HCT116 (cell line): ENCODE measurements around the gene CHST11. TPM values are rescaled to one million over a fixed set of nuclear protein-coding genes. Genes with fewer than 3 reads are reported as not detected.

Experiments used
- ATAC-seq: fragments of 200-7000 bp; cut with Tn5 transposase; 2 replicates; pipeline ENCODE4 v1.9.1; 2020; ENCODE audit warnings: mild to moderate bottlenecking, moderate library complexity
- BruUV-seq: library from RNA; stranded (reverse); fragments of 400-500 nt; replicated peaks from 2 replicates; lab custom pipeline; 2021; lab: Mats Ljungman, UMichigan
- CTCF ChIA-PET: fragments of 300-600 bp; sonication (Branson Sonifier 250); formaldehyde crosslinking; loops from one replicate; lab custom pipeline; 2021; ENCODE audit warnings: antibody characterized with exemption; lab: Charles Lee
- POLR2A ChIA-PET: fragments of 300-600, 350-600 bp; sonication (Branson Sonifier 250); formaldehyde crosslinking; loops from one replicate; lab custom pipeline; 2021; ENCODE audit warnings: antibody characterized with exemption; lab: Charles Lee
- RAD21 ChIA-PET, 2 experiments: fragments of 300-600 bp; sonication (Branson Sonifier 250); formaldehyde crosslinking; loops; one replicate each; lab custom pipeline; 2023; ENCODE audit warnings: low total read pairs in 2 of 2; ENCODE audit not compliant: uncharacterized antibody in 2 of 2, unreplicated experiment in 2 of 2, low non-redundant PET in 1 of 2; lab: Charles Lee
- DNase-seq: peaks from one replicate; pipeline ENCODE4 v3.0.0-alpha.2; 2010; ENCODE audit warnings: low read depth, low spot score
- H2AFZ ChIP-seq: fragments of 200-600 bp; shearing (Covaris generic), sonication (generic); 2 replicates; pipeline ENCODE4 v1.6.1; 2017; ENCODE audit warnings: low read depth, mixed run types, mixed read lengths, antibody characterized with exemption, low read length; ENCODE audit not compliant: poor library complexity, severe bottlenecking
- H3K27ac ChIP-seq: 2 replicates; pipeline ENCODE4 v1.5.1; 2012; ENCODE audit warnings: low read depth, low read length
- H3K27me3 ChIP-seq: fragments of 200-600 bp; sonication (generic); 2 replicates; pipeline ENCODE4 v1.6.1; 2016; ENCODE audit warnings: mixed run types, low read length, mixed read lengths; ENCODE audit not compliant: insufficient read depth
- H3K36me3 ChIP-seq, 2 experiments: fragments of 200-500 bp in 1 of 2; fragments of 200-600 bp in 1 of 2; sonication (Bioruptor generic) in 1 of 2; sonication (generic) in 1 of 2; 2 replicates each; pipeline versions ENCODE4 v1.5.1 to v1.6.1; 2014 to 2016; ENCODE audit warnings: low read length in 2 of 2, inconsistent platforms in 1 of 2, mixed read lengths in 1 of 2, mixed run types in 1 of 2; ENCODE audit not compliant: insufficient read depth in 2 of 2, control insufficient read depth in 1 of 2
- H3K4me1 ChIP-seq, 2 experiments: fragments of 200-600 bp in 1 of 2; sonication (generic) in 1 of 2; 2 replicates each; pipeline versions ENCODE4 v1.5.1 to v1.6.1; 2012 to 2017; ENCODE audit warnings: low read length in 2 of 2, inconsistent platforms in 1 of 2, mild to moderate bottlenecking in 1 of 2, mixed read lengths in 1 of 2, mixed run types in 1 of 2, moderate library complexity in 1 of 2; ENCODE audit not compliant: insufficient read depth in 2 of 2, control insufficient read depth in 1 of 2
- H3K4me2 ChIP-seq: fragments of 200-600 bp; sonication (generic); 2 replicates; pipeline ENCODE4 v1.6.1; 2017; ENCODE audit warnings: mixed run types, low read length, mixed read lengths
- H3K4me3 ChIP-seq, 2 experiments: fragments of 200-600 bp in 1 of 2; sonication (generic) in 1 of 2; replicated peaks in 1 of 2; 2 replicates each; pipeline ENCODE4 v1.5.1; 2011 to 2016; ENCODE audit warnings: low read length in 2 of 2, control low read depth in 1 of 2, low read depth in 1 of 2, mild to moderate bottlenecking in 1 of 2, mixed read lengths in 1 of 2, mixed run types in 1 of 2
- H3K79me2 ChIP-seq: fragments of 200-600 bp; sonication (generic); 2 replicates; pipeline ENCODE4 v1.6.1; 2017; ENCODE audit warnings: mild to moderate bottlenecking, mixed run types, low read length, moderate library complexity, mixed read lengths; ENCODE audit not compliant: insufficient read depth
- H3K9ac ChIP-seq: fragments of 200-600 bp; sonication (generic); 2 replicates; pipeline ENCODE4 v1.6.1; 2016; ENCODE audit warnings: low read length, mixed read lengths
- H3K9me2 ChIP-seq: fragments of 200-600 bp; sonication (generic), shearing (Covaris generic); 2 replicates; pipeline ENCODE4 v1.6.1; 2017; ENCODE audit warnings: mixed run types, mild to moderate bottlenecking, moderate library complexity; ENCODE audit not compliant: insufficient read depth
- H3K9me3 ChIP-seq, 2 experiments: fragments of 200-500 bp in 1 of 2; fragments of 200-600 bp in 1 of 2; sonication (Bioruptor generic) in 1 of 2; sonication (generic) in 1 of 2; 2 replicates each; pipeline ENCODE4 v1.6.1; 2014 to 2017; ENCODE audit warnings: low read length in 2 of 2, mixed read lengths in 2 of 2, inconsistent platforms in 1 of 2, low read depth in 1 of 2, mild to moderate bottlenecking in 1 of 2, mixed run types in 1 of 2, moderate library complexity in 1 of 2; ENCODE audit not compliant: control insufficient read depth in 1 of 2, insufficient read depth in 1 of 2
- H4K20me1 ChIP-seq: fragments of 200-600 bp; sonication (generic), shearing (Covaris generic); 2 replicates; pipeline ENCODE4 v1.6.1; 2017; ENCODE audit warnings: mixed run types, mild to moderate bottlenecking, moderate library complexity; ENCODE audit not compliant: insufficient read depth
- CBX3 ChIP-seq: IDR thresholded peaks from 2 replicates; pipeline ENCODE4 v1.6.1; 2012; ENCODE audit warnings: low read depth
- CEBPB ChIP-seq: IDR thresholded peaks from 2 replicates; pipeline ENCODE4 v1.6.1; 2012; ENCODE audit warnings: low read depth
- EGR1 ChIP-seq: IDR thresholded peaks from 2 replicates; pipeline ENCODE4 v1.6.1; 2012; ENCODE audit warnings: low read depth
- ELF1 ChIP-seq: IDR thresholded peaks from 2 replicates; pipeline ENCODE4 v1.6.1; 2012; ENCODE audit warnings: low read depth, borderline replicate concordance
- EZH2 ChIP-seq: fragments of 200-600 bp; sonication (generic); IDR thresholded peaks from 2 replicates; pipeline ENCODE4 v1.6.1; 2017; ENCODE audit warnings: antibody characterized with exemption, mixed run types
- FOSL1 ChIP-seq: IDR thresholded peaks from 2 replicates; pipeline ENCODE4 v1.6.1; 2012; ENCODE audit warnings: low read depth
- POLR2A ChIP-seq: IDR thresholded peaks from 2 replicates; pipeline ENCODE4 v1.7.0; 2011; ENCODE audit warnings: borderline replicate concordance; ENCODE audit not compliant: insufficient read depth, insufficient read length; ENCODE audit errors: extremely low read depth
- RAD21 ChIP-seq: IDR thresholded peaks from 2 replicates; pipeline ENCODE4 v1.6.1; 2012; ENCODE audit warnings: low read depth, mild to moderate bottlenecking
- SIN3A ChIP-seq: IDR thresholded peaks from 2 replicates; pipeline ENCODE4 v1.6.1; 2012; ENCODE audit warnings: low read depth
- SP1 ChIP-seq: IDR thresholded peaks from 2 replicates; pipeline ENCODE4 v1.6.1; 2012; ENCODE audit warnings: low read depth
- SRF ChIP-seq: IDR thresholded peaks from 2 replicates; pipeline ENCODE4 v1.6.1; 2012; ENCODE audit warnings: low read depth
- YY1 ChIP-seq: IDR thresholded peaks from 2 replicates; pipeline ENCODE4 v1.6.1; 2011; ENCODE audit warnings: low read length, low read depth, moderate library complexity, mild to moderate bottlenecking; ENCODE audit not compliant: insufficient replicate concordance; ENCODE audit errors: extremely low read depth
- ZFX ChIP-seq: fragments of 450-650 bp; IDR thresholded peaks from 2 replicates; pipeline ENCODE4 v1.6.1; 2017
- ZNF274 ChIP-seq: fragments of 200-500 bp; sonication (Bioruptor generic); IDR thresholded peaks from 2 replicates; pipeline ENCODE4 v1.6.1; 2014; ENCODE audit warnings: mild to moderate bottlenecking, low read depth, low read length, inconsistent platforms
- intact Hi-C: fragments of 100-400 bp; cut with micrococcal nuclease; formaldehyde crosslinking; loops from 2 replicates; pipeline ENCODE4 v1.10.0; 2022
- total RNA-seq: library from RNA; stranded (reverse); gene quantifications from one replicate; pipeline ENCODE4 v1.2.1, GENCODE V29; 2021; ENCODE audit not compliant: unreplicated experiment
- TF ChIP-seq, protein P1 (sequence below): IDR thresholded peaks from 2 replicates; pipeline ENCODE4 v1.6.1; 2012
- TF ChIP-seq, protein P2 (sequence below): IDR thresholded peaks from 2 replicates; pipeline ENCODE4 v1.6.1; 2012
- TF ChIP-seq, protein P3 (sequence below): IDR thresholded peaks from 2 replicates; pipeline ENCODE4 v1.6.1; 2011; ENCODE audit warnings: mild to moderate bottlenecking, low read length, moderate library complexity; ENCODE audit not compliant: insufficient replicate concordance; ENCODE audit errors: extremely low read depth
- TF ChIP-seq, protein P4 (sequence below): IDR thresholded peaks from 2 replicates; pipeline ENCODE4 v1.6.1; 2012; ENCODE audit warnings: low read depth

Gene CHST11
- total RNA-seq, 1 experiment from 2014 or later: 10.1 TPM

DNA sequence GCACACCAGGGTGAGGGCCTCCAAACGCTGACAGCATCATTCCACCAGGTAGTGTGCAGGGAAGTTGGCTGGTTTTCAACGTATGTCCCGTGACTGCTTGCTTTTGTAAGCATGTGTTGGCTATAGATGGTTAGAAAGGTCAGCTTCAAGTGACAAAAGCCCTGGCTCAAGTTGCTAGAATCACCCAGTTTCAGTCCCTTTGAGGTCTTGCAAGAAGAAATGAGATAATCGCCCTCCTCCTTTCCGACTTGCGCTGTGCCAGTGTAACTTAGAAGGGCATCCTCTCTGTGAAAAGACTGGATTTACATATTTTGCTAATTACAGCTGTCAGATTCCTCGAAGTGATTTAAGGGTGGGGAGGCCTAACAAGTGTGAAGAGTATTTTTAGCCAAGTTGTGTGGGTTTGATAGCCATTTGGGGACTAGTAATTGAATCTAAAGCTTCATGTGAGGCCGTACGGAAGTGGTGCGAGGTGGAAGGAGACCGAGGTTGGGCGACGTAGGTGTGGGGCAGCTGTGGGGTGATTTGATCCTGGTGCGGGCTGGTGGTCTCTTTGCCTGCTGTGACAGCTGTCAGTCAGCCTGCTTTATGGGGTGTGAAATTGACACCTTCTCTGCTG lies 94.7 kb downstream of the CHST11 start:
- ATAC-seq (no peak), DNase-seq (no peak)
- TF ChIP-seq ZFX (no peak), SIN3A (no peak), FOSL1 (no peak), EGR1 (no peak), ELF1 (no peak), YY1 (no peak), POLR2A (no peak), CEBPB (no peak), CBX3 (no peak), SP1 (no peak), SRF (no peak), RAD21 (no peak), ZNF274 (no peak), EZH2 (no peak)
- TF ChIP-seq, protein P1, sequence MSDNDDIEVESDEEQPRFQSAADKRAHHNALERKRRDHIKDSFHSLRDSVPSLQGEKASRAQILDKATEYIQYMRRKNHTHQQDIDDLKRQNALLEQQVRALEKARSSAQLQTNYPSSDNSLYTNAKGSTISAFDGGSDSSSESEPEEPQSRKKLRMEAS: no peak
- TF ChIP-seq, protein P2, sequence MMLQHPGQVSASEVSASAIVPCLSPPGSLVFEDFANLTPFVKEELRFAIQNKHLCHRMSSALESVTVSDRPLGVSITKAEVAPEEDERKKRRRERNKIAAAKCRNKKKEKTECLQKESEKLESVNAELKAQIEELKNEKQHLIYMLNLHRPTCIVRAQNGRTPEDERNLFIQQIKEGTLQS: no peak
- TF ChIP-seq, protein P3, sequence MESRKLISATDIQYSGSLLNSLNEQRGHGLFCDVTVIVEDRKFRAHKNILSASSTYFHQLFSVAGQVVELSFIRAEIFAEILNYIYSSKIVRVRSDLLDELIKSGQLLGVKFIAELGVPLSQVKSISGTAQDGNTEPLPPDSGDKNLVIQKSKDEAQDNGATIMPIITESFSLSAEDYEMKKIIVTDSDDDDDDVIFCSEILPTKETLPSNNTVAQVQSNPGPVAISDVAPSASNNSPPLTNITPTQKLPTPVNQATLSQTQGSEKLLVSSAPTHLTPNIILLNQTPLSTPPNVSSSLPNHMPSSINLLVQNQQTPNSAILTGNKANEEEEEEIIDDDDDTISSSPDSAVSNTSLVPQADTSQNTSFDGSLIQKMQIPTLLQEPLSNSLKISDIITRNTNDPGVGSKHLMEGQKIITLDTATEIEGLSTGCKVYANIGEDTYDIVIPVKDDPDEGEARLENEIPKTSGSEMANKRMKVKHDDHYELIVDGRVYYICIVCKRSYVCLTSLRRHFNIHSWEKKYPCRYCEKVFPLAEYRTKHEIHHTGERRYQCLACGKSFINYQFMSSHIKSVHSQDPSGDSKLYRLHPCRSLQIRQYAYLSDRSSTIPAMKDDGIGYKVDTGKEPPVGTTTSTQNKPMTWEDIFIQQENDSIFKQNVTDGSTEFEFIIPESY: no peak
- TF ChIP-seq, protein P4, sequence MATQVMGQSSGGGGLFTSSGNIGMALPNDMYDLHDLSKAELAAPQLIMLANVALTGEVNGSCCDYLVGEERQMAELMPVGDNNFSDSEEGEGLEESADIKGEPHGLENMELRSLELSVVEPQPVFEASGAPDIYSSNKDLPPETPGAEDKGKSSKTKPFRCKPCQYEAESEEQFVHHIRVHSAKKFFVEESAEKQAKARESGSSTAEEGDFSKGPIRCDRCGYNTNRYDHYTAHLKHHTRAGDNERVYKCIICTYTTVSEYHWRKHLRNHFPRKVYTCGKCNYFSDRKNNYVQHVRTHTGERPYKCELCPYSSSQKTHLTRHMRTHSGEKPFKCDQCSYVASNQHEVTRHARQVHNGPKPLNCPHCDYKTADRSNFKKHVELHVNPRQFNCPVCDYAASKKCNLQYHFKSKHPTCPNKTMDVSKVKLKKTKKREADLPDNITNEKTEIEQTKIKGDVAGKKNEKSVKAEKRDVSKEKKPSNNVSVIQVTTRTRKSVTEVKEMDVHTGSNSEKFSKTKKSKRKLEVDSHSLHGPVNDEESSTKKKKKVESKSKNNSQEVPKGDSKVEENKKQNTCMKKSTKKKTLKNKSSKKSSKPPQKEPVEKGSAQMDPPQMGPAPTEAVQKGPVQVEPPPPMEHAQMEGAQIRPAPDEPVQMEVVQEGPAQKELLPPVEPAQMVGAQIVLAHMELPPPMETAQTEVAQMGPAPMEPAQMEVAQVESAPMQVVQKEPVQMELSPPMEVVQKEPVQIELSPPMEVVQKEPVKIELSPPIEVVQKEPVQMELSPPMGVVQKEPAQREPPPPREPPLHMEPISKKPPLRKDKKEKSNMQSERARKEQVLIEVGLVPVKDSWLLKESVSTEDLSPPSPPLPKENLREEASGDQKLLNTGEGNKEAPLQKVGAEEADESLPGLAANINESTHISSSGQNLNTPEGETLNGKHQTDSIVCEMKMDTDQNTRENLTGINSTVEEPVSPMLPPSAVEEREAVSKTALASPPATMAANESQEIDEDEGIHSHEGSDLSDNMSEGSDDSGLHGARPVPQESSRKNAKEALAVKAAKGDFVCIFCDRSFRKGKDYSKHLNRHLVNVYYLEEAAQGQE: no peak
- BruUV-seq: no TSS peak
- Histone ChIP-seq H4K20me1 (no peaks in the 10 kb centered on the region), H3K79me2 (no peaks in the 10 kb centered on the region), H3K4me2 (no peak overlapping the region), H3K9me3 (peaks cover 0 to 4% of the 10 kb centered on the region in 2 experiments; a peak in 1 of 4 replicates), H3K9ac (no peak overlapping the region), H3K36me3 (no peaks in the 10 kb centered on the region), H3K9me2 (no peaks in the 10 kb centered on the region), H3K4me1 (peaks cover 4 to 15% of the 10 kb centered on the region in 2 experiments; a peak in 3 of 4 replicates), H2AFZ (no peak overlapping the region), H3K27me3 (no peaks in the 10 kb centered on the region), H3K4me3 (no peak overlapping the region), H3K27ac (no peak overlapping the region)
- RAD21 ChIA-PET: no interaction called here
- POLR2A ChIA-PET: no interaction called here
- CTCF ChIA-PET: no interaction called here
- intact Hi-C loops: no loop called here
